HFFc6 (cell line): ENCODE measurements around the gene HOXC5. TPM values are rescaled to one million over a fixed set of nuclear protein-coding genes. Genes with fewer than 3 reads are reported as not detected.
"Not testable (repeated sequence)": the region's sequence is repeated elsewhere in the genome, so short reads cannot be mapped to it uniquely, and the experiment has no call there.

Source experiments
- DNase-seq: peaks from one replicate; pipeline ENCODE4 v3.0.0-alpha.2; 2018
- H3K27ac Mint-ChIP-seq: 2 replicates; pipeline ENCODE4 v1.8.0; 2020; ENCODE audit warnings: mild to moderate bottlenecking, mixed read lengths
- H3K27me3 Mint-ChIP-seq: 2 replicates; pipeline ENCODE4 v1.8.0; 2021; ENCODE audit warnings: mild to moderate bottlenecking, moderate library complexity, mixed read lengths; ENCODE audit not compliant: insufficient read depth
- H3K36me3 Mint-ChIP-seq: 2 replicates; pipeline ENCODE4 v1.8.0; 2021; ENCODE audit warnings: low read depth, mixed read lengths
- H3K4me1 Mint-ChIP-seq: 2 replicates; pipeline ENCODE4 v1.8.0; 2020; ENCODE audit warnings: low read depth, mixed read lengths
- H3K4me3 Mint-ChIP-seq: 2 replicates; pipeline ENCODE4 v1.8.0; 2020; ENCODE audit warnings: mild to moderate bottlenecking, moderate library complexity, mixed read lengths
- H3K9me3 Mint-ChIP-seq: 2 replicates; pipeline ENCODE4 v1.8.0; 2020; ENCODE audit warnings: mild to moderate bottlenecking, mixed read lengths
- total RNA-seq, 6 experiments: library from RNA; stranded (reverse); fragmentation: NEBNext Ultra II Directional; extraction: Animal tissue kit (Norgen Biotek cat#: 25700); gene quantifications; 2 replicates in 1 of 6; 3 replicates in 5 of 6; pipeline ENCODE4 v1.2.3, GENCODE V29; 2021
- TF ChIP-seq, protein P1 (sequence below): fragments of 200-600 bp; sonication (generic); IDR thresholded peaks from 2 replicates; pipeline ENCODE4 v1.5.0; 2021; ENCODE audit warnings: antibody characterized with exemption, mild to moderate bottlenecking

HOXC5 gene
- total RNA-seq, 6 experiments from 2014 or later: 0.13 TPM; not detected in 5

DNA sequence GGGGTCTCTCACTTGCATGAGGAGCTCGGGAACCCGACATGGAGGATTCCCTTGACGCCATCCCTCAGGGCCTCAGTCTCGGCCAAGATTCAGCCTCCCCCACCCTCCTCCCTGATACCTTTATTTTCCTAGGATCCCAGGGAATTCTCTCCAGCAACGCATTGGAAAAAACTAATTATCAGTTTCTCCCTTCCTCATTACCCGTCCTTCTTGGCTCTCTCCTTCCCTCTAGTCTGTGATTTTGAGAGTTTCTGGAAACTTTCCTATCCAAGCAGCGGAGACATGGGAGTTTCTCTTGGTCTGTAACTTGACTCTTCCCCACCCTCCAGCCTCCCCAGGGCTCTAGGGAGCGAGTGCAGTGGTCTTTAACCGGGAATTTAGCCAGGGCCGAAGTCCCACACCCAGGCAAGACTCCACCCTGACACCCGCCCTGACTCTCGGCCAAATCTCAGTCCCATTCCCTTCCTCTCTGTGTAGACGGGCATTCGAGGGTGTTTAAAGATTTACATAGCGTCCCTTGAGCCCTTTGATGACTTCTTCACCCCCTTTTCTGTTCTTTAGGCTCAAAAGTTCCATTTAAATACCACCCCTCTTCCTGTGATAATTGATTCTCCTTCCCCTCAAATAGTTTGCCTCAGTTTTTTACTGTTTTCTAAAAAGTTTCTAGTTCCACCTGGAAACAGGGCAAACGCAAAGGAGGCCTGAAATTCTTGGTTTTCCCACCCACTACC, 6.7 kb downstream of the HOXC5 start:
- Mint-ChIP-seq H3K9me3 (no peaks in the 10 kb centered on the region), H3K4me1 (no peaks in the 10 kb centered on the region), H3K27me3 (peaks cover 75% of the 10 kb centered on the region), H3K4me3 (no peak overlapping the region), H3K36me3 (no peaks in the 10 kb centered on the region), H3K27ac (no peak overlapping the region)
- no peak for DNase-seq
- TF ChIP-seq, protein P1, sequence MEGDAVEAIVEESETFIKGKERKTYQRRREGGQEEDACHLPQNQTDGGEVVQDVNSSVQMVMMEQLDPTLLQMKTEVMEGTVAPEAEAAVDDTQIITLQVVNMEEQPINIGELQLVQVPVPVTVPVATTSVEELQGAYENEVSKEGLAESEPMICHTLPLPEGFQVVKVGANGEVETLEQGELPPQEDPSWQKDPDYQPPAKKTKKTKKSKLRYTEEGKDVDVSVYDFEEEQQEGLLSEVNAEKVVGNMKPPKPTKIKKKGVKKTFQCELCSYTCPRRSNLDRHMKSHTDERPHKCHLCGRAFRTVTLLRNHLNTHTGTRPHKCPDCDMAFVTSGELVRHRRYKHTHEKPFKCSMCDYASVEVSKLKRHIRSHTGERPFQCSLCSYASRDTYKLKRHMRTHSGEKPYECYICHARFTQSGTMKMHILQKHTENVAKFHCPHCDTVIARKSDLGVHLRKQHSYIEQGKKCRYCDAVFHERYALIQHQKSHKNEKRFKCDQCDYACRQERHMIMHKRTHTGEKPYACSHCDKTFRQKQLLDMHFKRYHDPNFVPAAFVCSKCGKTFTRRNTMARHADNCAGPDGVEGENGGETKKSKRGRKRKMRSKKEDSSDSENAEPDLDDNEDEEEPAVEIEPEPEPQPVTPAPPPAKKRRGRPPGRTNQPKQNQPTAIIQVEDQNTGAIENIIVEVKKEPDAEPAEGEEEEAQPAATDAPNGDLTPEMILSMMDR: no peak

DNA sequence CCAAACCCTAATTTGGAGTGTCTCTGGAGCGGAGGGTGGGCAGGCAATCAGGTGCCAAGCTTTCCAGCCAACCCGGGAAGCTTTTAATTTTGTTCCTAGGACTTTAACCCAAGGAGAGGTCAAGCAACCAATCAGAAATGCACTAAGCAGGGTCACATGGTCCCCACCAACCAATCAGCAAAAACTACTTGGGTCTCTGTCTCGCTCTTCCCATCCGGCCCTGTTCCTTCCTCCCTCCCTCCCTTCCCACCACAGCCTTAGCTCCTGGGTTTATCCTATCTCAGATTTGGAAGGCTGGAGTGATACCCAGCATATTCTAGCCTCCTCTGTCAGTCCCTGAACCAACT, 7.3 kb downstream of the HOXC5 start:
- Mint-ChIP-seq H3K4me1 (no peaks in the 10 kb centered on the region), H3K4me3 (no peak overlapping the region), H3K9me3 (no peaks in the 10 kb centered on the region), H3K27me3 (peaks cover 75% of the 10 kb centered on the region), H3K36me3 (no peaks in the 10 kb centered on the region), H3K27ac (no peak overlapping the region)
- DNase-seq: no peak
- TF ChIP-seq, protein P1: no peak

DNA sequence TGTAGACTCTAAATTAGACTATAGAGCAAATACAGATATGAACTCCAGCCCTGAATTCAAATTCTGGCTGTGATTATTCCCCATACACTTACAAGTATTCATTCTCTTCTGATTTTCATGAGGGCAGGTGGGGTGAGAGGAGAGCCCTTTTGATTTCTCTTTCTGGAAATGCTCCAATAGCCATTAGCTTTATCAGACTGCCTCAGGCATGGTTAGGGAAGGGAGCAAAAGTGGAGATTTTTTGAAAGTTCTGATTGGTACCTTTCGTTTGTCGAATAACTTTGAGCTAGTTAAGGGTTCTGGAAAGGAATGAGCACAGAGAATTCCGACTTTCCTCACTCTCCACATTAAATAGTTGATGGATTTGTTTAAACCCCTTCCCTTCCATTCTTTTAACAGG, 7.8 kb downstream of the HOXC5 start:
- TF ChIP-seq, protein P1: no peak
- H3K36me3 Mint-ChIP-seq: no peaks in the 10 kb centered on the region
- no peaks in the 10 kb centered on the region for H3K9me3 Mint-ChIP-seq
- H3K27ac Mint-ChIP-seq: no peak overlapping the region
- H3K27me3 Mint-ChIP-seq: peaks cover 76% of the 10 kb centered on the region
- H3K4me1 Mint-ChIP-seq: no peaks in the 10 kb centered on the region
- no peak for DNase-seq
- H3K4me3 Mint-ChIP-seq: no peak overlapping the region

DNA sequence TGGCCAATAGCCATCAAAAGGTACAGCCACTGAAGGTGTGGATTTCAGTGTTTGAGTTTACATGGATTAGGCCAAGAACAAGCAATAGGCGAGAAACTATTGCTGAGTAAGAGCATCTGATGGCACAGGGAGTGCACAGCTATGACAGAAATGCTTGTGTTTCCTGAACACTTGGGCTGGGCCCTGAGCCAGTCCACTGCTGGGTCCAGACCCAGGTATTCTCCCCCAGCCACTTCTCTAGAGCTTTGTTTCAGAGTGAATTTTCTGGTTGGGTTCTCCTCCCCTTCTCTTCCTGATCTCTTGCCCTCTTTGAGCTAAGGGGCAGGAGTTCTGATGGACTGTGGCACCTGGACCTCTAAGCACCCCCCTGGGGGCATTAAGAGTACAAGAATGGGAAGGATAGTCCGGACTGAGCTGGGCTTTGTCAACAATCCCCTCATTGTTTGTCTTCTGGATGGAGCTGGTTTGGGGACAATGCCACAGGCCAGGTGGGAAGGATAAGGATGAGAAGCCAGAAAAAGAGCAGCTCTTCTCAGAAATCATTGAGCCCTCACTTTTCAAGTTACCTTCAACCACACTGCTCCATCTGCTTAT, 8.3 kb downstream of the HOXC5 start:
- Mint-ChIP-seq H3K27ac (no peak overlapping the region), H3K36me3 (no peaks in the 10 kb centered on the region), H3K9me3 (no peaks in the 10 kb centered on the region), H3K27me3 (peaks cover 75% of the 10 kb centered on the region), H3K4me3 (no peak overlapping the region), H3K4me1 (no peaks in the 10 kb centered on the region)
- TF ChIP-seq, protein P1: no peak
- DNase-seq: no peak

DNA sequence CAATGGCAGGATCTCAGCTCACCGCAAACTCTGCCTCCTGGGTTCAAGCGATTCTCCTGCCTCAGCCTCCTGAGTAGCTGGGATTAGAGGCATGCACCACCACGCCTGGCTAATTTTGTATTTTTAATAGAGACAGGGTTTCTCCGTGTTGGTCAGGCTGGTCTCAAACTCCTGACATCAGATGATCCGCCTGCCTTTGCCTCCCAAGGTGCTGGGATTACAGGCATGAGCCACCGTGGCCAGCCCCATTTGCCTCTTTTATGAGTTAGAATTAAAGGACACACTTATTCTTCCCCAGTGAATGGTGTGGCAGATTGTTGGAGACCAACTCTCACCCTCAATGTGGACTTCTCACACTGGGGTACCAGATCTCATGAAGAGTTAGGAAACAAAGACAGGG, 9.2 kb downstream of the HOXC5 start:
- not testable (repeated sequence) for H3K36me3 Mint-ChIP-seq, H3K9me3 Mint-ChIP-seq, H3K4me3 Mint-ChIP-seq, H3K27ac Mint-ChIP-seq, DNase-seq, H3K4me1 Mint-ChIP-seq
- peaks cover 81% of the 10 kb centered on the region for H3K27me3 Mint-ChIP-seq

DNA sequence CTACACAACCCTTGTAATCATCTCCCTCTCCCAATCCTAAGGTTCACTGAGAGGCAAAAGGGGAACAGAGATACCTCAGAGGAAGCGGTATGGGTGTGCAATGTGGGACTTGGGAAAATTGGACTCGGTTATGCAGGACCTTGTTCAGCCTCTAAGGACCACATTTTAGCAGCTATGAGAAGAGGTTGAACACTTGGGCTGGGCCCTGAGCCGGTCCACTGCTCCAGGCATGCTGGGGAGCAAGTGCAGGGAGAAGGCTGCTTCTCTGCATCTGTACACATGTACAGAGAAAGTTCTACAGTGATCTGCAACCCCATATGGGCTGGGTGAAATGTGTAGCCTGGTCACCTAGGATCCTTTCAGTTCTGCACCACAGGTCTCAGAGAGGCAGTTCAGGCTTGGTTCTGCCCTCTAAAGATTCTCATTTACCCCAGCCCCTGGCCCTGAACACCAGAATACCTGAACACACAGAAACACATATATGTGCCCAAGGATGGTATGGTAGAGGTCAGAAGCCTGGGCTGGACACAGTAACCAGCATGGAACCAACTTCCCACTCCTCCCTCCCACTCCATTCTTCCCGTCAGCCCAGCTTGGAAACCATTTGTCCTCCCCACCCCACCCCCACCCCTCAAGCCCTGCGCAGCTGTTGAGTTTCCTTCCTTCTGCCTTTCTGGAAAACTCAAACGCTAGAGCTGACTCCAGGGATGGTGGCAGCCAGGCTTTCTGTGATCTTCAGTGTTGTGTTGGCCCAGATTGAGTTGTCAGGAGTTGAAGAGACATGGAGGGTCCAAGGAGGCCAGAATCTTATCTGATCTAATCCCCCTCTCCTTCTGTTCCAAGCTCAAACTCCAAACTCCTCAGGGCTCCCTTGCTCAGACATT, 10.4 kb downstream of the HOXC5 start:
- Mint-ChIP-seq H3K4me3 (no peak overlapping the region), H3K4me1 (no peaks in the 10 kb centered on the region), H3K36me3 (no peaks in the 10 kb centered on the region), H3K9me3 (no peaks in the 10 kb centered on the region), H3K27ac (no peak overlapping the region), H3K27me3 (peaks cover 92% of the 10 kb centered on the region)
- TF ChIP-seq, protein P1: no peak
- DNase-seq: no peak
